HG02870 (cell line): ENCODE measurements around the gene GNA14.
"Not testable (repeated sequence)": the region's sequence is repeated elsewhere in the genome, so short reads cannot be mapped to it uniquely, and the experiment has no call there.

Experiments
- ATAC-seq: cut with Tn5 transposase; IDR thresholded peaks from one replicate; pipeline ENCODE4 v1.9.1; 2021; ENCODE audit warnings: mild to moderate bottlenecking, moderate library complexity; ENCODE audit not compliant: unreplicated experiment

The GNA14 gene

GRCh38 chr9:77648234-77649108 lies at the start of gene GNA14:
Gene GNA14, minus strand, starts transcription at chr9:77648322. Its CDS starts 529 bp downstream, at chr9:77647793.
- ATAC-seq = no peak

DNA sequence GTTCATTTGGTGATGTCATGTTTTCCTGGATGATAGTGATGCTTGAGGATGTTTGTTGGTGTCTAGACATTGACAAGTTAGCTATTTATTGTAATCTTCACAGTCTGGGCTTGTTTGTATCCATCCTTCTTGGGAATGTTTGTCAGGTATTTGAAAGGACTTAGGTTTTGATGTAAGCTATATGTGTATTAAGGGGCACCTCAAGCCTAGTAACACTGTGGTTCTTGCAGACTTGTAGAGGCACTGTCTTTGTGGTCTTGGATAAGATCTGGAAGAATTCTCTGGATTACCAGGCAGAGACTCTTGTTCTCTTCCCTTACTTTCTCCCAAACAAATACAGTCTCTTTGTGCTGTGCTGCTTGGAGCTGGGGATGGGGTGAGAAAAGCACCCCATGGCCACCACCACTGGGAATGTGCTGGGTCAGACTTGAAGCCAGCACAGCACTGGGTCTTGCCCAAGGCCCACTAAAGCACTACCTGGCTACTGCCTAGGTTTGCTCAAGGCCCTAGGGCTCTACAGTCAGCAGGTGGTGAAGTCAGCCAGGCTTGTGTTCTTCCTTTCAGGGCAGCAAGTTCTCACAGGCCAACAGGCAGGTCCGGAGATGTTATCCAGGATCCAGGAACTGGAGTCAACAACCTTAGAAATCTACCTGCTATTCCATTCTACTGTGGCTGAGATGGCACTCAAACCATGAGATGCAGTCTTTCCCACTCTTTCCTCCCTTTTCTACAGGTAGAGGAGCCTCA lies 49.3 kb upstream of the GNA14 start:
- ATAC-seq = no peak

GRCh38 chr9:77690723-77691122 lies 42.6 kb upstream of the GNA14 start:
- not testable (repeated sequence) for ATAC-seq

DNA sequence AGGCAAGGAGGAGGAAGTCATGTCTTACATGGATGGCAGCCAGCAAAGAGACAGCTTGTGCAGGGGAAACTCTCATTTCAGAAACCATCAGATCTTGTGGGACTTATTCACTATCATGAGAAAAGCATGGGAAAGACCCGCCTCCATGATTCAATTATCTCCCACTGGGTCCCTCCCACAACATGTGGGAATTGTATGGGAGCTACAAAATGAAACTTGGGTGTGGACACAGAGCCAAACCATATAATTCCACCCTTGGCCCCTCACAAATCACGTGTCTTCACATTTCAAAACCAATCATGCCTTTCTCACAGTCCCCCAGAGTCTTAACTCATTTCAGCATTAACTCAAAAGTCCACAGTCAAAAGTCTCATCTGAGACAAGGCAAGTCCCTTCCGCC lies 42.0 kb upstream of the GNA14 start:
- ATAC-seq = not testable (repeated sequence)

GRCh38 chr9:77687737-77688136 lies 39.6 kb upstream of the GNA14 start:
- not testable (repeated sequence) for ATAC-seq

DNA sequence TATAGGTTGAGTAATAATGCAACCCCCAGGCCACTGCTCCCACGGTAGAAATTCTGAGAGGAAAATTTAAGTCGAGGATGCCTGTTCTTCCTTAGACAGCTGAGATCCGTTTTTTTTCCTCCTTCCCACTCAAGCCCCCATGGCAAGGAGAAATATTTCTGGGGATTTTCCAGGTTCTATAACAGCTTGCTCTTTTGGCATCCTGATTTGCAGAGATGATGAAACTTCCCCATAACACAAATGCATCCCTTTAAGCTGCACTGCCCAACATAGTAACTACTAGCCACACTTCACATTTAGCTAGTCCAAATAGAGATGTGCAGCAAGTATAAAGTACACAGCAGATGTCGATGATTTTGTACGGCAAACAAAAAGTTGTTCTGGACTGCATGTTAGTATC lies 32.5 kb upstream of the GNA14 start:
- ATAC-seq = no peak

GRCh38 chr9:77679661-77680368 lies 31.7 kb upstream of the GNA14 start:
- no peak for ATAC-seq

DNA sequence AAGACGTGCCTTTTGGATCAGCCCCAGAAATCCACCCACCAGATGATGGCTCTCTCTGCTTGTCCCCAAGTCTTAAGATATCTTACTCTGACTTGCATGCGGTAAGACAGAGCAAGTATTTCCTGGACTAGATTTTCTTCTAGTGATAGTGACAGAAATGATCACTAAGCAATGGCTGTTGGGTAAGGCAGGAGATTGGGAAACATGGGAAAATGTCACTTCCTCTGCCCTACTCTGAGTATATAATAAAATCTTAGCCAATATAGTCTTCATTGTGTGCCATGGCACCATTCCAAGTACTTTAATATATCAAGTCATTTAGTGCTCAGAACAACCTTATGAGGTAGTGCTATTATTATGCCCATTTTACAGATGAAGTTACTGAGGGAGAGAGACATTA lies 31.0 kb upstream of the GNA14 start:
- no peak for ATAC-seq

- no peak for ATAC-seq
Observed at GRCh38 chr9:77677957-77678535, 29.9 kb upstream of the GNA14 start.

DNA sequence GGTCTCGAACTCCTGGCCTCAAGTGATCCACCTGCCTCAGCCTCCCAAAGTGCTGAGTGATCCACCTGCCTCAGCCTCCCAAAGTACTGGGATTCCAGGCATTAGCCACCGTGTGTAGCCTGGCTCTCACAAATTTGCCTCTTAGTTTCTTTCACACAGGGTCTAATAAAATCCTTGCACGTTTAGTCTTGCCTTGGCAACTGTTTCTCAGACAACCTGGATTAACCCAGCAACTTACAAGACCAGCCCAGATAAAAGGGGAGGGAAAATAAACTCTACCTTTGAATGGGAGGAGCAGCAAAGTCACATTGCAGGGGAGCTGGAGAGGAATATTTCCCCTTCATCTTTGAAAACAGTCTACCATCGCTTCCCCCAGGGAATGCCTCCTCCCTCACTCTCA lies 29.3 kb upstream of the GNA14 start:
- ATAC-seq = no peak

- no peak for ATAC-seq
Observed at GRCh38 chr9:77673941-77674791, 26.0 kb upstream of the GNA14 start.

DNA sequence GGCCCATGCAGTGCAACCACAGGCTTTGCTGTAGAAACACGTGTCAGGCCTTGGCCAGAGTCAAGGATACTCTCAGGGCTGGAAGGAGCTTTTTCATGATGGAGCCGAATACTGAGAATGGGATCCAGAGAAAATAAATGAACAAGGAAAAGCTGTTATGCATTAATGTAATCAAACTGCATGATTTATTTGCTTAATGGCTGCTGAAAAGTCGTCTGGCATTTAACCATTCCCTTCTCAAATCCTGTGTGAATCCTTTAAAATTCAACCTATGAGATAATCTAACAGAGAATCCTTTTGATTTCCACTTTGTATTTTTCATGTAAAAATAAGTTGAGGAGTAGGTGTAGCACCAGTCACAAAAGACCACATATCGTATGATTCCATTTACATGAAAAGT lies 24.1 kb upstream of the GNA14 start:
- no peak for ATAC-seq

GRCh38 chr9:77667151-77667550 lies 19.0 kb upstream of the GNA14 start:
- ATAC-seq = no peak

GRCh38 chr9:77663754-77664153 lies 15.6 kb upstream of the GNA14 start:
- no peak for ATAC-seq

GRCh38 chr9:77661566-77662085 lies 13.5 kb upstream of the GNA14 start:
- ATAC-seq = no peak

DNA sequence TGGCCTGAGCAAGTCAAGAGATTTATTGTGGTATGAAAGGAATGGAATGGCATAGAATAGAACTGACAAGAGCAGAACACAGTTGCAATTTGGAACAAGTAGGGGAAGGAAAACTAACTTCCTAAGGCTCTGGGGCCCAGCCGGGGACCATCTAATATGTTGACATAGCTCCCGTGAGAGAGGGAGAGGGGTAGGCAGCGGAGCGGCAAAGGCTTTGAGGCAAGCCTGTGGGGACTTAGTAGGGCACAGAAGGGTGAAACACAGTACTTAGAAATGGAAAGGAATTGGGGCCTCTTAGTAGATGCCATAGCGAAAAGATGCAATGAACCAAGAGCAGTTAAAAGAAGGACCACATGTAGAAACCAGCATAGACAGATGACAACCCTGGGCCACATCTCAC lies 11.8 kb upstream of the GNA14 start:
- no peak for ATAC-seq

- no peak for ATAC-seq
Observed at GRCh38 chr9:77651203-77651602, 3.1 kb upstream of the GNA14 start.

DNA sequence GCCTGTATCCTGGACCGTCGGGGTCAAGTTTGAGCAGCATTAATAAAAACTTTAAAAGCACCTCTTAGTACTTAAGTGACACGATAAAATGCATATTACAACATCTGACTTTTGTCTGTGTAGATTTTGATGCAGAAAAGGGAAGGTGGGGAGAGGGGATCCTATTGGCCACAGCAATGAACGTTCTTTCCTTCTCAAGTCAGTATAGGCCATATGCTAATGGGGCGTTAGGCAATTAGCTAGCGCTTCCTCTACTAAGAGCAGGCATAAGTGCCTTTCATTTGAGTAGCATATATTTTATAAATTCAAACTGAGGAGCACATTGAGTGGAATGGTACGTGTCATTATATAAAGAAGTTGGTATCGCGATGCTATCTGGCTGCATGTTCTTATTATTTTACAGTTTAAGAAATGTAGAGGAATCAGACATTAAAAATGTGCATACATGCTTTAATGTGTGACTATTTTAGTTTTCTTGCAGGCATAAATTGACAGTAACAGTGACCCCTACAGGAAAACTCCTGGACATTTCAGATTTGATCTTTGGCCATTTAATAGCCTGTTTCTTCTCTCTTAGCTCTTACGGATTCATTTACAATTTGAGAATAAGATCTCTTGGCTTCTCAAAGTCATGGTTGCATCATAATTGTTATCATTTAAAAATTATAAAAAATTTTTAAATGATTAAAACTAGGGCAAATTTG lies 1.1 kb upstream of the GNA14 start:
- no peak for ATAC-seq
